Suprapubic skin (tissue), 3 donors: ENCODE results near the gene CPT1B.

ENCODE experiments used
- CTCF ChIP-seq, 2 donors: fragments of 200-600 bp in 1 of 2; fragments of 450-650 bp in 1 of 2; sonication (generic) in 1 of 2; IDR thresholded peaks; one replicate each; pipeline ENCODE4 v1.5.1; 2016 to 2019; ENCODE audit warnings: antibody characterized with exemption in 2 of 2, mild to moderate bottlenecking in 1 of 2, moderate library complexity in 1 of 2
- POLR2AphosphoS5 ChIP-seq, 3 donors: sonication (generic); formaldehyde crosslinking; IDR thresholded peaks; one replicate each; pipeline ENCODE4 v1.6.1; 2017; ENCODE audit warnings: antibody characterized with exemption in 3 of 3

GRCh38 chr22:50556703-50557102 is 21.5 kb downstream of the CPT1B start:
- TF ChIP-seq CTCF (IDR thresholded peaks at IDR 0.05): no peak
- no peak for TF ChIP-seq POLR2AphosphoS5 (IDR thresholded peaks at IDR 0.05)
